Fibroblast of lung (primary cell): ENCODE measurements around the gene MS4A6E.

ENCODE experiments used
- CTCF ChIP-seq, 2 donors: IDR thresholded peaks in 1 of 2; conservative IDR thresholded peaks in 1 of 2; 1 replicate in 1 of 2; 2 replicates in 1 of 2; pipeline ENCODE4 v1.5.1; 2011 to 2012; ENCODE audit warnings: low read length in 2 of 2, control low read depth in 1 of 2, inconsistent platforms in 1 of 2, low read depth in 1 of 2, mild to moderate bottlenecking in 1 of 2
- EZH2 ChIP-seq: IDR thresholded peaks from 2 replicates; pipeline ENCODE4 v1.5.1; 2012; ENCODE audit warnings: low read length, control low read depth, mild to moderate bottlenecking; ENCODE audit errors: missing control alignments

- TF ChIP-seq EZH2 (no peak), CTCF (conservative IDR thresholded peaks at IDR 0.05 in 1 of 2, IDR thresholded peaks at IDR 0.05 in 1 of 2; ENCODE audit: low read depth in 1 of 2, low read length in 2 of 2) (no peak)
These were observed 5.8 kb downstream of the MS4A6E start for GRCh38 chr11:60332846-60333245.
